ENCODE data around the gene CHIC2. TPM values are rescaled to one million over a fixed set of nuclear protein-coding genes. Genes with fewer than 3 reads are reported as not detected.

Gene CHIC2
- total RNA-seq, 2 experiments from 2014 or later, result 30.4 to 38.6 TPM

DNA sequence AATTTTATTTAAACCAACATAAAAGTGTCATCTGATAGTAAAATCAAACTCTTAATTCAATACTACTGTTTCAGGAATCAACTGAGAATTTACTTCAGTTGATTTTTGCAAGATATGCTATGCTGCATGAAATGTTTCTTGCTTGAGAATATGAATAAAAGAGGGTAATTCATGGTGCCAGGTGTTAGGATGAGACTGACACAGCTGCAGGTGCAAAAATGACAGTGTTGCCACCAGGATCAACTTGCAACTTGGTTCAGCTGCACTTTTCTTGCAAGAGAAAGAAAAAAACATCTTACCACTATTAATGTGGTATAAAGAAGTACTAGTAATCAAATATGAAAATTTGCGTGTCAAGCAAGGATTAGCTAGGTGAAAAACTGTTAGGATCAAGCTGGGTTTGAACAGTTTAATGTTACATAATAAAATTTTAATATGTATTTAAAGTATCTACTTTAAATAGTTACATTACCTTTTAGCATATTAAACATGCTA lies 49.7 kb downstream of the CHIC2 start:
- Histone ChIP-seq H3K27ac (ENCODE audit: low read depth, low read length, poor library complexity, severe bottlenecking) (peak overlapping the region; percentile 87), H3K79me2 (ENCODE audit: insufficient read depth, low read depth, low read length) (peaks cover 79% of the 10 kb centered on the region), H3K4me3 (ENCODE audit: low read depth, low read length, poor library complexity, severe bottlenecking) (peak overlapping the region; percentile 17), H3K4me2 (ENCODE audit: low read length) (peak overlapping the region; percentile 62), H3K9me3 (ENCODE audit: low read length) (no peaks in the 10 kb centered on the region), H3K9me2 (ENCODE audit: insufficient read depth, low read length) (no peaks in the 10 kb centered on the region), H3K36me3 (ENCODE audit: insufficient read depth, low read length) (peaks cover 36% of the 10 kb centered on the region), H4K20me1 (ENCODE audit: insufficient read depth, low read length) (no peaks in the 10 kb centered on the region), H2AFZ (ENCODE audit: low read length) (no peak overlapping the region), H3K4me1 (ENCODE audit: insufficient read depth, low read length, poor library complexity, severe bottlenecking) (peaks cover 83% of the 10 kb centered on the region)
- peak; percentile 80 for DNase-seq (ENCODE audit: low spot score)
- CTCF ChIA-PET (ENCODE audit: unreplicated experiment), result no interaction called here
- POLR2A ChIA-PET, result interaction anchor here (0.6 to 7.0 kb wide), 11 partner anchors 11 to 268 kb away, joined by 3 to 63 read pairs (median 4); no protein-coding TSS in a partner anchor
- BruUV-seq (replicated peaks), result no TSS peak
- intact Hi-C loops (cut with micrococcal nuclease; ENCODE audit: unreplicated experiment), result loop anchor here (2.0 kb wide), 1 partner anchor 48 kb away; no protein-coding TSS in a partner anchor
- no peak for TF ChIP-seq EZH2phosphoT487 (IDR thresholded peaks at IDR 0.05; ENCODE audit: borderline replicate concordance, low read depth, low read length)
- TF ChIP-seq, protein P1, sequence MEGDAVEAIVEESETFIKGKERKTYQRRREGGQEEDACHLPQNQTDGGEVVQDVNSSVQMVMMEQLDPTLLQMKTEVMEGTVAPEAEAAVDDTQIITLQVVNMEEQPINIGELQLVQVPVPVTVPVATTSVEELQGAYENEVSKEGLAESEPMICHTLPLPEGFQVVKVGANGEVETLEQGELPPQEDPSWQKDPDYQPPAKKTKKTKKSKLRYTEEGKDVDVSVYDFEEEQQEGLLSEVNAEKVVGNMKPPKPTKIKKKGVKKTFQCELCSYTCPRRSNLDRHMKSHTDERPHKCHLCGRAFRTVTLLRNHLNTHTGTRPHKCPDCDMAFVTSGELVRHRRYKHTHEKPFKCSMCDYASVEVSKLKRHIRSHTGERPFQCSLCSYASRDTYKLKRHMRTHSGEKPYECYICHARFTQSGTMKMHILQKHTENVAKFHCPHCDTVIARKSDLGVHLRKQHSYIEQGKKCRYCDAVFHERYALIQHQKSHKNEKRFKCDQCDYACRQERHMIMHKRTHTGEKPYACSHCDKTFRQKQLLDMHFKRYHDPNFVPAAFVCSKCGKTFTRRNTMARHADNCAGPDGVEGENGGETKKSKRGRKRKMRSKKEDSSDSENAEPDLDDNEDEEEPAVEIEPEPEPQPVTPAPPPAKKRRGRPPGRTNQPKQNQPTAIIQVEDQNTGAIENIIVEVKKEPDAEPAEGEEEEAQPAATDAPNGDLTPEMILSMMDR (conservative IDR thresholded peaks at IDR 0.05; ENCODE audit: low read length), result no peak

DNA sequence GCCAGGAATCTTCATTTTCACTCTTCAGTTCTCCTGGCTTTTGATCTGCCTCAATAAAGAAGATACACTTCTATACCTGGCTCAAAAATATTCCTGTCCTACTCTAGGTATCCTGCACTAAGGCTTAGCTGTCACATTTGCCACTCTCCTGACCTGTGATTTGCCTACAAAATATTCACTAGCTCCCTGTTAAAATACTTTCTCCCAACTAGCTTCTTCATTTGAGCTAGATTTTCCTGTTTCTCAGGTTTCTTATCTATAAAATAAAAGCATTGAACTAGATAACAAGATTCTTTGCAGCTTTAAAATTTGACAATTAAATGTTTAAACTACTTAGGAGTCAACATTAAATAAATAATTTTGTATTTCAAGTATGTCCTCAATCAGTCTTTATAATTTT lies 53.2 kb downstream of the CHIC2 start:
- peaks cover 55% of the 10 kb centered on the region for H3K4me1 ChIP-seq (ENCODE audit: insufficient read depth, low read length, poor library complexity, severe bottlenecking)
- BruUV-seq (replicated peaks), result no TSS peak
- CTCF ChIA-PET (ENCODE audit: unreplicated experiment), result no interaction called here

DNA sequence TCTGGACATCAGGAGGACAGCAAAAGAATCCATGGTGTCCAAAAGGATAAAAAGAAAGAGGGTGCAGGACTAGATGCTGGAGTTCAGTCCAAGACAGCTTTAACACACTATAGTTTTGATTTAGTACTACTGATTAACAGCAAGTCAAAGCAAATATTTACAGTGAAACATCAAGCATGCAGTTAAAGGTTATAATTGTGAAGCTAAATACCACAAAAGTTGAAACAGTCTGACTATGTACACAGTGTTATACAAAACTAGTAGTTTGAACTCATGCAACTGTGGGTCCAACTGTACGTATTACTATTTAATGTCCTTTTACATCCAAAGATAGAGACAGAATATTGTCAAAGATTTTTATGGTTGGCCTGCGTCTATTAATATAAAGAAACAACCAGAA lies 57.6 kb downstream of the CHIC2 start:
- peaks cover 9% of the 10 kb centered on the region; the same call in 1 of the 2 replicates for H3K79me2 ChIP-seq (ENCODE audit: insufficient read depth, low read depth, low read length)
- POLR2A ChIA-PET, result interaction anchor here (0.9 to 2.1 kb wide), 4 partner anchors 9 to 56 kb away, joined by 3 to 5 read pairs (median 4); no protein-coding TSS in a partner anchor
- CTCF ChIA-PET (ENCODE audit: unreplicated experiment), result no interaction called here

More for the DNA sequence above, 53.2 kb downstream of the CHIC2 start:
- Histone ChIP-seq H3K4me3 (ENCODE audit: low read depth, low read length, poor library complexity, severe bottlenecking) (no peak overlapping the region), H3K79me2 (ENCODE audit: insufficient read depth, low read depth, low read length) (peaks cover 48% of the 10 kb centered on the region; the same call in 1 of the 2 replicates), H3K27ac (ENCODE audit: low read depth, low read length, poor library complexity, severe bottlenecking) (peak overlapping the region; percentile 26), H3K4me2 (ENCODE audit: low read length) (no peak overlapping the region), H3K9me2 (ENCODE audit: insufficient read depth, low read length) (no peaks in the 10 kb centered on the region), H4K20me1 (ENCODE audit: insufficient read depth, low read length) (no peaks in the 10 kb centered on the region), H2AFZ (ENCODE audit: low read length) (no peak overlapping the region), H3K36me3 (ENCODE audit: insufficient read depth, low read length) (peaks cover 56% of the 10 kb centered on the region), H3K9me3 (ENCODE audit: low read length) (no peaks in the 10 kb centered on the region)
- no peak for DNase-seq (ENCODE audit: low spot score)
- intact Hi-C loops (cut with micrococcal nuclease; ENCODE audit: unreplicated experiment), result no loop called here
- POLR2A ChIA-PET, result interaction anchor here (0.8 to 7.0 kb wide), 6 partner anchors 8 to 52 kb away, joined by 3 to 63 read pairs (median 4); no protein-coding TSS in a partner anchor
- TF ChIP-seq, protein P1 (conservative IDR thresholded peaks at IDR 0.05; ENCODE audit: low read length), result no peak

More for the DNA sequence above, 57.6 kb downstream of the CHIC2 start:
- no peak overlapping the region for H2AFZ ChIP-seq (ENCODE audit: low read length)
- no peaks in the 10 kb centered on the region for H3K9me2 ChIP-seq (ENCODE audit: insufficient read depth, low read length)
- H3K4me3 ChIP-seq (ENCODE audit: low read depth, low read length, poor library complexity, severe bottlenecking), result no peak overlapping the region
- no peak overlapping the region for H3K27ac ChIP-seq (ENCODE audit: low read depth, low read length, poor library complexity, severe bottlenecking)
- DNase-seq (ENCODE audit: low spot score), result no peak
- no peak for TF ChIP-seq EZH2phosphoT487 (IDR thresholded peaks at IDR 0.05; ENCODE audit: borderline replicate concordance, low read depth, low read length)
- TF ChIP-seq, protein P1 (conservative IDR thresholded peaks at IDR 0.05; ENCODE audit: low read length), result no peak
- H3K36me3 ChIP-seq (ENCODE audit: insufficient read depth, low read length), result peaks cover 76% of the 10 kb centered on the region
- peaks cover 16% of the 10 kb centered on the region for H3K4me1 ChIP-seq (ENCODE audit: insufficient read depth, low read length, poor library complexity, severe bottlenecking)
- no TSS peak for BruUV-seq (replicated peaks)
- intact Hi-C loops (cut with micrococcal nuclease; ENCODE audit: unreplicated experiment), result no loop called here
- no peaks in the 10 kb centered on the region for H4K20me1 ChIP-seq (ENCODE audit: insufficient read depth, low read length)
- H3K9me3 ChIP-seq (ENCODE audit: low read length), result no peaks in the 10 kb centered on the region; the same call in 1 of the 2 replicates
- no peak overlapping the region for H3K4me2 ChIP-seq (ENCODE audit: low read length)
